Measurements from ENCODE around the gene TACR1.

DNA sequence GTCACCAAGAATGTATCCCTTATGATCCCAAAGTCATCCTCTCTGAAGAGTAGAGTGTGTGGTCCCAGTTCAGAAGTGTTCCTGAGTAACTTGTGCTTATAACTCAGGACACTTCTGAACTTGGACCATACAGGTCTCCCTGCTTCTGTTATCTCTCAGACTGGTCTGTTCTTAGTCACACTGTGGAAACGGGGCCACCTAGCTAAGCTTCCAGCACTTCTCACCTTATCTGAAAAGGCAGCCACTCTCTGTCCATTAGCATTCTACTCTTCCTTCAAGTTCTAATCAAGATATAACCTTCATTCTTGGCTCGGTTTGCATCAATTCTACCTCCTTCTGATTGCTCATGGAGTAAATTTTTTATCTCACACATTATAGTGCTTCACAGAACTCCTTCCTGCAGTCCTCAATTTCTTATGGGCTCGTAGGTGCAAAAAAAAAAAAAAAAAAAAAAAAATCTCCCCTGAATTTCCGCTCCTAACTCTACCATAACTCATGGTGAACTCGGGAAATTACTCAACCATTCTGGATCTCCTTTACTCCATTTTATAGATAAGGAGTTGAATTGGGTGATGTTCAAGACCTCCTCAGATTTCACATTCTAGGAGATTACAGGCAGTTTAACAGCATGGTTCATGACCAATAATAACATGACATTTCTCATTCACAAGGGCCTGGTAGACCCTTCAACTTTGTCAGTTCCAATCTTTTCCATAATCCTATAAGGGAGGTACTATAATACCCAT lies 108.4 kb downstream of the TACR1 start:
- TF ChIP-seq, protein P1, sequence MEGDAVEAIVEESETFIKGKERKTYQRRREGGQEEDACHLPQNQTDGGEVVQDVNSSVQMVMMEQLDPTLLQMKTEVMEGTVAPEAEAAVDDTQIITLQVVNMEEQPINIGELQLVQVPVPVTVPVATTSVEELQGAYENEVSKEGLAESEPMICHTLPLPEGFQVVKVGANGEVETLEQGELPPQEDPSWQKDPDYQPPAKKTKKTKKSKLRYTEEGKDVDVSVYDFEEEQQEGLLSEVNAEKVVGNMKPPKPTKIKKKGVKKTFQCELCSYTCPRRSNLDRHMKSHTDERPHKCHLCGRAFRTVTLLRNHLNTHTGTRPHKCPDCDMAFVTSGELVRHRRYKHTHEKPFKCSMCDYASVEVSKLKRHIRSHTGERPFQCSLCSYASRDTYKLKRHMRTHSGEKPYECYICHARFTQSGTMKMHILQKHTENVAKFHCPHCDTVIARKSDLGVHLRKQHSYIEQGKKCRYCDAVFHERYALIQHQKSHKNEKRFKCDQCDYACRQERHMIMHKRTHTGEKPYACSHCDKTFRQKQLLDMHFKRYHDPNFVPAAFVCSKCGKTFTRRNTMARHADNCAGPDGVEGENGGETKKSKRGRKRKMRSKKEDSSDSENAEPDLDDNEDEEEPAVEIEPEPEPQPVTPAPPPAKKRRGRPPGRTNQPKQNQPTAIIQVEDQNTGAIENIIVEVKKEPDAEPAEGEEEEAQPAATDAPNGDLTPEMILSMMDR (IDR thresholded peaks at IDR 0.05 in 2 of 3, conservative IDR thresholded peaks at IDR 0.05 in 1 of 3; ENCODE audit: borderline replicate concordance in 1 of 3, insufficient read depth in 1 of 3, low read depth in 2 of 3, low read length in 2 of 3) = no peak
- TF ChIP-seq ZNF274 (IDR thresholded peaks at IDR 0.05; ENCODE audit: low read depth, low read length) = no peak

Data from HCT116 (cell line).